HepG2 (cell line): Measurements from ENCODE around the gene NTSR2. TPM values are rescaled to one million over a fixed set of nuclear protein-coding genes. Genes with fewer than 3 reads are reported as not detected.

Experiments used
- GABPA ChIP-seq, 2 experiments: IDR thresholded peaks; 2 replicates each; pipeline ENCODE4 v1.6.1; 2011 to 2016; ENCODE audit warnings: low read depth in 2 of 2, low read length in 1 of 2, missing biosample characterization in 1 of 2, missing genetic modification characterization in 1 of 2
- KLF15 ChIP-seq: sonication (generic); formaldehyde crosslinking; IDR thresholded peaks from 2 replicates; pipeline ENCODE4 v1.8.1; 2023; ENCODE audit warnings: borderline replicate concordance, mild to moderate bottlenecking, inconsistent platforms, missing genetic modification reagents, mixed read lengths
- KMT2B ChIP-seq: IDR thresholded peaks from 2 replicates; pipeline ENCODE4 v1.6.1; 2016; ENCODE audit warnings: missing genetic modification reagents, missing compliant biosample characterization
- MAX ChIP-seq: IDR thresholded peaks from 2 replicates; pipeline ENCODE4 v1.6.1; 2012; ENCODE audit warnings: inconsistent platforms
- NAIF1 ChIP-seq: sonication (generic); formaldehyde crosslinking; IDR thresholded peaks from 2 replicates; pipeline ENCODE4 v1.5.0; 2020; ENCODE audit warnings: mild to moderate bottlenecking, missing genetic modification reagents, borderline replicate concordance
- NFAT5 ChIP-seq: sonication (generic); formaldehyde crosslinking; IDR thresholded peaks from 2 replicates; pipeline ENCODE4 v1.4.0; 2020; ENCODE audit warnings: missing genetic modification reagents
- PATZ1 ChIP-seq: sonication (generic); formaldehyde crosslinking; IDR thresholded peaks from 2 replicates; pipeline ENCODE4 v1.4.0; 2020; ENCODE audit warnings: missing genetic modification reagents
- ZFP37 ChIP-seq: sonication (generic); formaldehyde crosslinking; IDR thresholded peaks from 2 replicates; pipeline ENCODE4 v1.4.0; 2020; ENCODE audit warnings: missing genetic modification reagents, borderline replicate concordance
- ZFYVE20 ChIP-seq: sonication (generic); formaldehyde crosslinking; IDR thresholded peaks from 2 replicates; pipeline ENCODE4 v1.8.0; 2023; ENCODE audit warnings: low read depth, mild to moderate bottlenecking, moderate library complexity, missing genetic modification reagents, borderline replicate concordance
- ZNF367 ChIP-seq: sonication (generic); formaldehyde crosslinking; IDR thresholded peaks from 2 replicates; pipeline ENCODE4 v1.4.0; 2020; ENCODE audit warnings: missing genetic modification reagents, borderline replicate concordance
- ZNF44 ChIP-seq: sonication (generic); formaldehyde crosslinking; IDR thresholded peaks from 2 replicates; pipeline ENCODE4 v1.5.1; 2020; ENCODE audit warnings: mild to moderate bottlenecking, missing genetic modification reagents
- ZNF746 ChIP-seq: sonication (generic); formaldehyde crosslinking; IDR thresholded peaks from 2 replicates; pipeline ENCODE4 v1.8.0; 2022; ENCODE audit warnings: mild to moderate bottlenecking, missing genetic modification reagents
- ZNF883 ChIP-seq: sonication (generic); formaldehyde crosslinking; IDR thresholded peaks from 2 replicates; pipeline ENCODE4 v1.5.1; 2020; ENCODE audit warnings: mild to moderate bottlenecking, missing genetic modification reagents; ENCODE audit errors: not compliant biosample characterization
- polyA plus RNA-seq, 8 experiments: library from polyadenylated mRNA; depleted of rRNA in 3 of 8; stranded (reverse) in 7 of 8; unstranded in 1 of 8; fragments of >200 nt; fragmentation: Illumina TruSeq in 4 of 8; extraction: Trizol in 4 of 8; gene quantifications; 2 replicates each; pipeline versions ENCODE4 v1.2.1 to v1.2.3, GENCODE V29; 2011 to 2016; ENCODE audit warnings: low read depth in 4 of 8, missing spikeins in 1 of 8, mixed read lengths in 1 of 8; ENCODE audit not compliant: insufficient read depth in 1 of 8
- total RNA-seq, 5 experiments: library from RNA; depleted of rRNA; stranded (reverse); fragments of >200 nt; fragmentation: Illumina TruSeq; extraction: Trizol; gene quantifications; 2 replicates each; pipeline ENCODE4 v1.2.3, GENCODE V29; 2016; ENCODE audit warnings: low read depth in 1 of 5
- TF ChIP-seq, protein P1 (sequence below): sonication (generic); formaldehyde crosslinking; IDR thresholded peaks from 2 replicates; pipeline ENCODE4 v1.4.0; 2020; ENCODE audit warnings: missing genetic modification reagents, mild to moderate bottlenecking, borderline replicate concordance

NTSR2 gene
- total and polyA plus RNA-seq, 2 of the 13 experiments (the other 11 are each of a cell fraction or from before 2014, with no cell fraction given) = not detected

DNA sequence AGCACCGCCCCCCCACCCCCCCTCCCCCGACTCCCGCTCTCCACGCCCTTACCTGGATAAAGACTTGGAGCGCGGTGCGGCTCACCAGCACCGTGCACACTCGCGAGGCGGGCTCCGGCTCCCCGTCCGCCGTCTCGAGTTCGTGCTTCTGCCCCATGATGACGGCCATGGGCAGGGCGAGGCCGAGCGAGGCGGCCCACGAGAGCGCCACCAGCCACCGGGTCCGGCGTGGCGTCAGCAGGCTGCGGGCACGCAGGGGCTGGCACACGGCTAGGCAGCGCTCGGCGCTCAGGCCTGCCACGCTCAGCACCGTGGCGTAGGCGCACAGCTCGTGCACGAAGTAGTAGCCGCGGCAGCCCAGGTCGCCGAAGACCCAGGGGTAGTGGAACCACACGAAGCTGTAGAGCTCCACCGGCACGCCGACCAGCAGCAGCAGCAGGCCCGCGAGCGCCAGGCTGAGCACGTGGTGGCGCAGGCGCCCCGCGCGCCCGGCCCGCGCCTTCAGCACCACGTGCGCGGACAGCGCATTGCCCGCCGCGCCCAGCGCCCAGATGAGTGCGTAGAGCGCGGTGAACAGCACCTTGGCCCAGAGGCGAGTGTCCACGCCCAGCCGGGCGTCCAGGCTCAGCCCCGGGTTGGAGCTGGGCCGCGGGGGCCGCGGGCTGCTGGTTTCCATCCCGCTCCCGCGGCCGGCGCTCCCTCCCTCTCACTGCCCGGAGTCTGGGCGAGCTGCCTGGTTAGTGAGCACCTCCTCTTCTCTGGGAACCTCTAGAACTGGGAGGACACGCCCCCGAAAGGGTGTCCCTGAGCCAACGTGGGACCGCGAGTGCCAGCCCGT lies at the start of gene NTSR2 (continued):
- peak; percentile 84 for TF ChIP-seq KMT2B (CRISPR knock-in tag)
- TF ChIP-seq ZNF883 = peak; percentile 100
- TF ChIP-seq GABPA (IDR thresholded peaks at IDR 0.05; ENCODE audit: low read depth, low read length) = no peak
- no peak for TF ChIP-seq GABPA (CRISPR knock-in tag; IDR thresholded peaks at IDR 0.05; ENCODE audit: low read depth)
- TF ChIP-seq MAX = peak; percentile 100
- TF ChIP-seq ZNF44 (CRISPR knock-in tag) = no peak
- peak; percentile 76 for TF ChIP-seq PATZ1 (CRISPR knock-in tag)
- TF ChIP-seq NAIF1 (CRISPR knock-in tag) = peak; percentile 89; the same call in 1 of the 2 replicates
- peak; percentile 91 for TF ChIP-seq ZNF746 (CRISPR knock-in tag)
- TF ChIP-seq, protein P1, sequence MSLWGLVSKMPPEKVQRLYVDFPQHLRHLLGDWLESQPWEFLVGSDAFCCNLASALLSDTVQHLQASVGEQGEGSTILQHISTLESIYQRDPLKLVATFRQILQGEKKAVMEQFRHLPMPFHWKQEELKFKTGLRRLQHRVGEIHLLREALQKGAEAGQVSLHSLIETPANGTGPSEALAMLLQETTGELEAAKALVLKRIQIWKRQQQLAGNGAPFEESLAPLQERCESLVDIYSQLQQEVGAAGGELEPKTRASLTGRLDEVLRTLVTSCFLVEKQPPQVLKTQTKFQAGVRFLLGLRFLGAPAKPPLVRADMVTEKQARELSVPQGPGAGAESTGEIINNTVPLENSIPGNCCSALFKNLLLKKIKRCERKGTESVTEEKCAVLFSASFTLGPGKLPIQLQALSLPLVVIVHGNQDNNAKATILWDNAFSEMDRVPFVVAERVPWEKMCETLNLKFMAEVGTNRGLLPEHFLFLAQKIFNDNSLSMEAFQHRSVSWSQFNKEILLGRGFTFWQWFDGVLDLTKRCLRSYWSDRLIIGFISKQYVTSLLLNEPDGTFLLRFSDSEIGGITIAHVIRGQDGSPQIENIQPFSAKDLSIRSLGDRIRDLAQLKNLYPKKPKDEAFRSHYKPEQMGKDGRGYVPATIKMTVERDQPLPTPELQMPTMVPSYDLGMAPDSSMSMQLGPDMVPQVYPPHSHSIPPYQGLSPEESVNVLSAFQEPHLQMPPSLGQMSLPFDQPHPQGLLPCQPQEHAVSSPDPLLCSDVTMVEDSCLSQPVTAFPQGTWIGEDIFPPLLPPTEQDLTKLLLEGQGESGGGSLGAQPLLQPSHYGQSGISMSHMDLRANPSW (CRISPR knock-in tag) = no peak
- TF ChIP-seq ZFYVE20 = peak; percentile 99
- peak; percentile 98; the same call in 1 of the 2 replicates for TF ChIP-seq KLF15 (CRISPR knock-in tag)
- peak; percentile 98 for TF ChIP-seq ZFP37 (CRISPR knock-in tag)
- TF ChIP-seq ZNF367 (CRISPR knock-in tag) = peak; percentile 98; the same call in 1 of the 2 replicates
- peak; percentile 100 for TF ChIP-seq NFAT5
